MM.1S (cell line): ENCODE measurements around the gene SNX3.

ENCODE experiments used
- DNase-seq: peaks from one replicate; pipeline ENCODE4 v3.0.0-alpha.2; 2015
- H2AFZ ChIP-seq: fragments of 300-600 bp; sonication (generic); 2 replicates; pipeline ENCODE4 v1.6.0; 2016; ENCODE audit warnings: antibody characterized with exemption, low read length
- H3F3A ChIP-seq: fragments of 300-600 bp; sonication (generic); 2 replicates; pipeline ENCODE4 v1.6.1; 2016; ENCODE audit warnings: mild to moderate bottlenecking, antibody characterized with exemption, low read length, moderate library complexity, mixed read lengths; ENCODE audit not compliant: insufficient read depth
- H3K27ac ChIP-seq: fragments of 300-600 bp; sonication (generic); 2 replicates; pipeline ENCODE4 v1.5.1; 2016; ENCODE audit warnings: mild to moderate bottlenecking, low read length
- H3K27me3 ChIP-seq: fragments of 300-600 bp; sonication (generic); replicated peaks from 2 replicates; pipeline ENCODE4 v1.6.0; 2016; ENCODE audit warnings: low read length; ENCODE audit not compliant: insufficient read depth
- H3K36me3 ChIP-seq: fragments of 300-600 bp; sonication (generic); replicated peaks from 2 replicates; pipeline ENCODE4 v1.6.1; 2016; ENCODE audit warnings: mild to moderate bottlenecking, low read length, mixed read lengths; ENCODE audit not compliant: insufficient read depth
- H3K4me1 ChIP-seq: fragments of 300-600 bp; sonication (generic); 2 replicates; pipeline ENCODE4 v1.6.1; 2016; ENCODE audit warnings: low read length, mixed read lengths
- H3K4me2 ChIP-seq: fragments of 300-600 bp; sonication (generic); 2 replicates; pipeline ENCODE4 v1.6.0; 2016; ENCODE audit warnings: low read depth, low read length
- H3K4me3 ChIP-seq: fragments of 300-600 bp; sonication (generic); 2 replicates; pipeline ENCODE4 v1.5.1; 2016; ENCODE audit warnings: low read length, mixed read lengths
- H3K79me2 ChIP-seq: fragments of 300-600 bp; sonication (generic); 2 replicates; pipeline ENCODE4 v1.6.1; 2016; ENCODE audit warnings: mixed run types, low read length, mixed read lengths
- H3K9ac ChIP-seq: fragments of 300-600 bp; sonication (generic); 2 replicates; pipeline ENCODE4 v1.6.1; 2016; ENCODE audit warnings: low read length, mixed read lengths
- H3K9me2 ChIP-seq: fragments of 300-600 bp; sonication (generic); replicated peaks from 2 replicates; pipeline ENCODE4 v1.6.1; 2016; ENCODE audit warnings: mild to moderate bottlenecking, low read length, mixed read lengths; ENCODE audit not compliant: insufficient read depth
- H3K9me3 ChIP-seq: fragments of 300-600 bp; sonication (generic); replicated peaks from 2 replicates; pipeline ENCODE4 v1.6.1; 2016; ENCODE audit warnings: mild to moderate bottlenecking, low read length, mixed read lengths; ENCODE audit not compliant: insufficient read depth
- H4K20me1 ChIP-seq: fragments of 300-600 bp; sonication (generic); 2 replicates; pipeline ENCODE4 v1.6.1; 2016; ENCODE audit warnings: mild to moderate bottlenecking, low read length, moderate library complexity, mixed read lengths; ENCODE audit not compliant: insufficient read depth
- CTCF ChIP-seq: fragments of 300-600 bp; sonication (generic); IDR thresholded peaks from 2 replicates; pipeline ENCODE4 v1.5.1; 2016; ENCODE audit warnings: antibody characterized with exemption, low read length, mixed read lengths
- EZH2 ChIP-seq: fragments of 300-600 bp; sonication (generic); optimal IDR thresholded peaks from 2 replicates; pipeline ENCODE3; 2017; ENCODE audit warnings: low read depth, mild to moderate bottlenecking, antibody characterized with exemption, low read length, mixed read lengths
- EZH2phosphoT487 ChIP-seq: fragments of 300-600 bp; sonication (generic); IDR thresholded peaks from 2 replicates; pipeline ENCODE4 v1.6.1; 2018; ENCODE audit warnings: antibody characterized with exemption, low read length

Gene SNX3

GRCh38 chr6:108171918-108172516 is 88.8 kb downstream of the SNX3 start:
- H3K79me2 ChIP-seq, result no peaks in the 10 kb centered on the region
- no peaks in the 10 kb centered on the region for H3K36me3 ChIP-seq
- H3F3A ChIP-seq, result no peaks in the 10 kb centered on the region
- DNase-seq, result no peak
- H3K27ac ChIP-seq, result no peak overlapping the region
- TF ChIP-seq EZH2 (no peak), CTCF (no peak), EZH2phosphoT487 (no peak)
- no peak overlapping the region for H2AFZ ChIP-seq
- peaks cover 7% of the 10 kb centered on the region; the same call in 1 of the 2 replicates for H3K27me3 ChIP-seq
- H4K20me1 ChIP-seq, result no peaks in the 10 kb centered on the region
- H3K4me2 ChIP-seq, result no peak overlapping the region
- H3K4me3 ChIP-seq, result no peak overlapping the region
- H3K9ac ChIP-seq, result no peak overlapping the region
- no peaks in the 10 kb centered on the region for H3K9me2 ChIP-seq
- H3K9me3 ChIP-seq, result no peaks in the 10 kb centered on the region
- no peaks in the 10 kb centered on the region for H3K4me1 ChIP-seq

GRCh38 chr6:108171291-108171917 is 89.4 kb downstream of the SNX3 start:
- H2AFZ ChIP-seq, result no peak overlapping the region
- no peak overlapping the region for H3K9ac ChIP-seq
- TF ChIP-seq EZH2 (no peak), EZH2phosphoT487 (no peak)
- H3K9me2 ChIP-seq, result no peaks in the 10 kb centered on the region
- no peak overlapping the region for H3K27ac ChIP-seq
- peaks cover 9% of the 10 kb centered on the region; the same call in 1 of the 2 replicates for H3K27me3 ChIP-seq
- H3K36me3 ChIP-seq, result no peaks in the 10 kb centered on the region
- no peak for DNase-seq
- no peaks in the 10 kb centered on the region for H3F3A ChIP-seq
- no peaks in the 10 kb centered on the region for H3K9me3 ChIP-seq
- no peaks in the 10 kb centered on the region for H3K4me1 ChIP-seq
- H3K79me2 ChIP-seq, result no peaks in the 10 kb centered on the region
- H4K20me1 ChIP-seq, result no peaks in the 10 kb centered on the region
- H3K4me3 ChIP-seq, result no peak overlapping the region
- no peak overlapping the region for H3K4me2 ChIP-seq

GRCh38 chr6:108170332-108171290 is 90.2 kb downstream of the SNX3 start:
- Histone ChIP-seq H3K36me3 (no peaks in the 10 kb centered on the region), H2AFZ (no peak overlapping the region), H3K27ac (no peak overlapping the region), H3K4me3 (no peak overlapping the region), H3K9ac (no peak overlapping the region), H3K9me2 (no peaks in the 10 kb centered on the region), H3K79me2 (no peaks in the 10 kb centered on the region), H4K20me1 (no peaks in the 10 kb centered on the region), H3F3A (no peaks in the 10 kb centered on the region), H3K27me3 (peaks cover 8% of the 10 kb centered on the region; the same call in 1 of the 2 replicates), H3K4me1 (no peaks in the 10 kb centered on the region), H3K9me3 (no peaks in the 10 kb centered on the region), H3K4me2 (no peak overlapping the region)
- DNase-seq, result no peak
- TF ChIP-seq EZH2phosphoT487, result no peak
- no peak for TF ChIP-seq CTCF
- TF ChIP-seq EZH2, result no peak
